SU-DHL-6 (cell line): ENCODE data around the gene CTBS.

Experiments used
- EZH2phosphoT487 ChIP-seq: fragments of 200-600 bp; sonication (generic), shearing (Covaris generic); conservative IDR thresholded peaks from 2 replicates; pipeline ENCODE4 v1.6.1; 2018; ENCODE audit warnings: mild to moderate bottlenecking, antibody characterized with exemption, low read length, moderate library complexity, mixed read lengths
- TF ChIP-seq, protein P1 (sequence below): fragments of 200-600 bp; sonication (generic); IDR thresholded peaks from one replicate; pipeline ENCODE4 v1.5.1; 2017; ENCODE audit warnings: antibody characterized with exemption, mild to moderate bottlenecking, low read length, moderate library complexity; ENCODE audit not compliant: insufficient read depth, poor library complexity, severe bottlenecking

DNA sequence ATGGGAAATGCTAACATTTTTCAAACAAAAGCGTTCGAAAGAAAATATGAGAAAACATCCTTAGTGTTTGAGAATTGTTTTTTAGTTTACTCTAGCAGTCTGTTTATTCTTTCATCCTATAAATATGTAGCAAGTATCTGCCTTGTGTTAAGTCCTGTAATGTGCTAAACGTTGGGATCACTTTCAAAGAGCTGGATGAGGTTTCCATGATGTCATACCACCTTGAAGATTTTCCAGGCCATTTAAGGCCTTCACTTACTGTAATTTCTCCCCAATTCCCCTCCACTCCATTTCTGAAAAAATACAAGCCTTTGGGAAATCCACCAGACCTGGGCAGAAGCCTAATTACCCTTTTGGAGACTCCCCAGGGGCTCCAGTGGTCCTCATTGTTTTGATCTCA, 24.2 kb upstream of the CTBS start:
- TF ChIP-seq, protein P1, sequence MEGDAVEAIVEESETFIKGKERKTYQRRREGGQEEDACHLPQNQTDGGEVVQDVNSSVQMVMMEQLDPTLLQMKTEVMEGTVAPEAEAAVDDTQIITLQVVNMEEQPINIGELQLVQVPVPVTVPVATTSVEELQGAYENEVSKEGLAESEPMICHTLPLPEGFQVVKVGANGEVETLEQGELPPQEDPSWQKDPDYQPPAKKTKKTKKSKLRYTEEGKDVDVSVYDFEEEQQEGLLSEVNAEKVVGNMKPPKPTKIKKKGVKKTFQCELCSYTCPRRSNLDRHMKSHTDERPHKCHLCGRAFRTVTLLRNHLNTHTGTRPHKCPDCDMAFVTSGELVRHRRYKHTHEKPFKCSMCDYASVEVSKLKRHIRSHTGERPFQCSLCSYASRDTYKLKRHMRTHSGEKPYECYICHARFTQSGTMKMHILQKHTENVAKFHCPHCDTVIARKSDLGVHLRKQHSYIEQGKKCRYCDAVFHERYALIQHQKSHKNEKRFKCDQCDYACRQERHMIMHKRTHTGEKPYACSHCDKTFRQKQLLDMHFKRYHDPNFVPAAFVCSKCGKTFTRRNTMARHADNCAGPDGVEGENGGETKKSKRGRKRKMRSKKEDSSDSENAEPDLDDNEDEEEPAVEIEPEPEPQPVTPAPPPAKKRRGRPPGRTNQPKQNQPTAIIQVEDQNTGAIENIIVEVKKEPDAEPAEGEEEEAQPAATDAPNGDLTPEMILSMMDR: no peak
- TF ChIP-seq EZH2phosphoT487: no peak
